ENCODE measurements around the gene IL26. TPM values are rescaled to one million over a fixed set of nuclear protein-coding genes. Genes with fewer than 3 reads are reported as not detected.

Gene IL26
- total RNA-seq, 1 experiment from 2014 or later: not detected

DNA sequence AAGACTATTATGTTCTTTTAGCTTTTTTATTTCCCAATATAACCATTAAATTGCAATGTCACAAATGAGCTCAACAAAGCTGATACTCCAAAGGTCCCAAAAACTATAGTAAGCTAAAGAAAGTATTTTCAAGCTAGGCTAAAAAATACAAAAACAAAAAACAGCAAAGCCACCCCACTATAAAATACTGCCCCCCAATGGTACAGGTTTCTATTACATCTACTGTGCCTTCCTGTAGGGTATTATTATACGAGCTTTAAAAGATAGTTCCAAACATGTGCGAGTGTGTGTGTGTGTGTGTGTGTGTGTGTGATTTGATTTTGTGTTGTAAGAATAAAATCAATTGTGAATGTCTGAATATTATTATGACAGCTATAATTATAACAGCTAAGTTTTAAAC, 67.2 kb downstream of the IL26 start:
- H2AFZ ChIP-seq (ENCODE audit: low read length): no peak overlapping the region
- no peaks in the 10 kb centered on the region for H3K9me2 ChIP-seq (replicated peaks; ENCODE audit: low read length)
- TF ChIP-seq, protein P1, sequence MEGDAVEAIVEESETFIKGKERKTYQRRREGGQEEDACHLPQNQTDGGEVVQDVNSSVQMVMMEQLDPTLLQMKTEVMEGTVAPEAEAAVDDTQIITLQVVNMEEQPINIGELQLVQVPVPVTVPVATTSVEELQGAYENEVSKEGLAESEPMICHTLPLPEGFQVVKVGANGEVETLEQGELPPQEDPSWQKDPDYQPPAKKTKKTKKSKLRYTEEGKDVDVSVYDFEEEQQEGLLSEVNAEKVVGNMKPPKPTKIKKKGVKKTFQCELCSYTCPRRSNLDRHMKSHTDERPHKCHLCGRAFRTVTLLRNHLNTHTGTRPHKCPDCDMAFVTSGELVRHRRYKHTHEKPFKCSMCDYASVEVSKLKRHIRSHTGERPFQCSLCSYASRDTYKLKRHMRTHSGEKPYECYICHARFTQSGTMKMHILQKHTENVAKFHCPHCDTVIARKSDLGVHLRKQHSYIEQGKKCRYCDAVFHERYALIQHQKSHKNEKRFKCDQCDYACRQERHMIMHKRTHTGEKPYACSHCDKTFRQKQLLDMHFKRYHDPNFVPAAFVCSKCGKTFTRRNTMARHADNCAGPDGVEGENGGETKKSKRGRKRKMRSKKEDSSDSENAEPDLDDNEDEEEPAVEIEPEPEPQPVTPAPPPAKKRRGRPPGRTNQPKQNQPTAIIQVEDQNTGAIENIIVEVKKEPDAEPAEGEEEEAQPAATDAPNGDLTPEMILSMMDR (conservative IDR thresholded peaks at IDR 0.05; ENCODE audit: low read depth, low read length): peak; percentile 77
- no peak for TF ChIP-seq EZH2phosphoT487 (IDR thresholded peaks at IDR 0.05; ENCODE audit: borderline replicate concordance, low read length)
- ATAC-seq: no peak
- H3K4me1 ChIP-seq (ENCODE audit: insufficient read depth, low read length): no peaks in the 10 kb centered on the region
- no peak overlapping the region for H3K4me2 ChIP-seq (ENCODE audit: low read length)
- BruUV-seq (replicated peaks): no TSS peak
- peaks cover 51% of the 10 kb centered on the region for H3K27me3 ChIP-seq (ENCODE audit: low read length)
- H3K79me2 ChIP-seq (ENCODE audit: low read length): no peaks in the 10 kb centered on the region
- H4K20me1 ChIP-seq (ENCODE audit: low read length): no peaks in the 10 kb centered on the region
- ChIA-PET POLR2A (ENCODE audit: unreplicated experiment) (no interaction called here), CTCF (interaction anchor here (0.7 to 1.1 kb wide), 3 partner anchors 14 to 118 kb away, joined by 4 read pairs; no protein-coding TSS in a partner anchor)
- H3K27ac ChIP-seq (ENCODE audit: low read length): no peak overlapping the region
- DNase-seq: peak; percentile 65
- H3K9ac ChIP-seq (ENCODE audit: low read length): no peak overlapping the region
- H3K36me3 ChIP-seq (ENCODE audit: low read depth, low read length): no peaks in the 10 kb centered on the region
- intact Hi-C loops (cut with micrococcal nuclease): loop anchor here (2.0 kb wide), 1 partner anchor 36 kb away; no protein-coding TSS in a partner anchor
- no peak overlapping the region for H3K4me3 ChIP-seq (ENCODE audit: low read length)
- no peaks in the 10 kb centered on the region for H3K9me3 ChIP-seq (ENCODE audit: low read length)
- H3F3A ChIP-seq (ENCODE audit: low read length, unreplicated experiment): no peaks in the 10 kb centered on the region

DNA sequence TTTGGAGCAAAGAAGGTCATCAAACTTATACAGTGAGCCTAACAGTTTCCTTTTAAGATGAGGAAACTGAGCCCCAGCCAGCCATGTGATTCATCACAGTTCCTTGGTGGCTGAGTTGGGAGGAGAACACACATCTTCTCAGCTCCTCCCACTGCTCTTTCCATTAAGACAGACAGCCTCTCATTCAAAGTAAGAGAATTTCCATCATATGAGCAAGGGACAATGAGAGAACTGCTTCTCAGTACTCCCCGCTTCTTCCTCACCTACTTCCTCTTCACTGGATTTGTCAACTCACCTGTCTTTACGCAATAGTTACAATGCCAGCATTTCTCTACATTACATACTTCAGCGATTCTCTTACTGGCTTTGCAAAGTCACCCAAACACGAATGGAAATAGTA, 68.2 kb downstream of the IL26 start:
- Histone ChIP-seq H3K4me1 (ENCODE audit: insufficient read depth, low read length) (no peaks in the 10 kb centered on the region), H4K20me1 (ENCODE audit: low read length) (no peaks in the 10 kb centered on the region), H3F3A (ENCODE audit: low read length, unreplicated experiment) (no peaks in the 10 kb centered on the region), H3K27ac (ENCODE audit: low read length) (no peak overlapping the region), H3K4me3 (ENCODE audit: low read length) (no peak overlapping the region), H3K9me2 (replicated peaks; ENCODE audit: low read length) (no peaks in the 10 kb centered on the region), H3K4me2 (ENCODE audit: low read length) (no peak overlapping the region), H3K79me2 (ENCODE audit: low read length) (no peaks in the 10 kb centered on the region), H2AFZ (ENCODE audit: low read length) (no peak overlapping the region), H3K27me3 (ENCODE audit: low read length) (peaks cover 56% of the 10 kb centered on the region), H3K9me3 (ENCODE audit: low read length) (no peaks in the 10 kb centered on the region), H3K36me3 (ENCODE audit: low read depth, low read length) (no peaks in the 10 kb centered on the region), H3K9ac (ENCODE audit: low read length) (no peak overlapping the region)
- BruUV-seq (replicated peaks): no TSS peak
- DNase-seq: no peak
- ChIA-PET POLR2A (ENCODE audit: unreplicated experiment) (no interaction called here), CTCF (interaction anchor here (0.7 kb wide), 1 partner anchor 47 kb away, joined by 6 read pairs; no protein-coding TSS in a partner anchor)
- no peak for TF ChIP-seq EZH2 (IDR thresholded peaks at IDR 0.05; ENCODE audit: low read length, unreplicated experiment)
- TF ChIP-seq, protein P1 (conservative IDR thresholded peaks at IDR 0.05; ENCODE audit: low read depth, low read length): no peak
- TF ChIP-seq EZH2phosphoT487 (IDR thresholded peaks at IDR 0.05; ENCODE audit: borderline replicate concordance, low read length): no peak
- ATAC-seq: no peak
- intact Hi-C loops (cut with micrococcal nuclease): no loop called here

DNA sequence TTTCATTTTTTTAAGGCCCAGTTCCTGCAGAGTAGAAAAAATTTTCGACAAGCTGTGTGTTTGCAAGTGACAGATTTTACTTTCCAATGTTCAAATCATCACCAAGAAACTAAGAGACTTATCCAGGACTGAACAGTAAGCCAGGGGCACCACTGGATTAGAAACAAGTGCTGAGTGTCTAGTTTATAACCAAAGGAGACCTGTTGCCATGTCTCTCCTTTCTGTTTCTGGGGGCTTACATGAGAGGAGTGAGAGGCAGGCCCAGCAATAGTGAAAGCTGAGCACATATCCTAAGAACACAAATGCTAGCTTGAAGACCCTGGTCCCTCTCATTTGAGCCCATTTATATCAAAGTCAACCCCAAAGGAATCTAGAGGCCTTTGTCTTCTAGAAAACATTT, 69.0 kb downstream of the IL26 start:
- no TSS peak for BruUV-seq (replicated peaks)
- Histone ChIP-seq H3K27me3 (ENCODE audit: low read length) (peaks cover 61% of the 10 kb centered on the region), H4K20me1 (ENCODE audit: low read length) (no peaks in the 10 kb centered on the region), H3K4me2 (ENCODE audit: low read length) (no peak overlapping the region), H3K4me1 (ENCODE audit: insufficient read depth, low read length) (no peaks in the 10 kb centered on the region), H3F3A (ENCODE audit: low read length, unreplicated experiment) (no peaks in the 10 kb centered on the region), H3K36me3 (ENCODE audit: low read depth, low read length) (no peaks in the 10 kb centered on the region), H3K9ac (ENCODE audit: low read length) (no peak overlapping the region), H2AFZ (ENCODE audit: low read length) (no peak overlapping the region), H3K27ac (ENCODE audit: low read length) (no peak overlapping the region), H3K9me3 (ENCODE audit: low read length) (no peaks in the 10 kb centered on the region), H3K79me2 (ENCODE audit: low read length) (no peaks in the 10 kb centered on the region), H3K9me2 (replicated peaks; ENCODE audit: low read length) (no peaks in the 10 kb centered on the region), H3K4me3 (ENCODE audit: low read length) (no peak overlapping the region)
- DNase-seq: no peak
- no peak for TF ChIP-seq EZH2 (IDR thresholded peaks at IDR 0.05; ENCODE audit: low read length, unreplicated experiment)
- no peak for TF ChIP-seq EZH2phosphoT487 (IDR thresholded peaks at IDR 0.05; ENCODE audit: borderline replicate concordance, low read length)
- TF ChIP-seq, protein P1 (conservative IDR thresholded peaks at IDR 0.05; ENCODE audit: low read depth, low read length): no peak
- ATAC-seq: no peak
- intact Hi-C loops (cut with micrococcal nuclease): no loop called here
- ChIA-PET POLR2A (ENCODE audit: unreplicated experiment) (interaction anchor here (0.6 kb wide), 1 partner anchor 17 kb away, joined by 5 read pairs; no protein-coding TSS in a partner anchor), CTCF (no interaction called here)
